Medulla oblongata (tissue), 1 donor: ENCODE data around the gene PALLD.

Source experiments
- DNase-seq: peaks from one replicate; pipeline ENCODE4 v3.0.0-alpha.2; 2015; ENCODE audit errors: extremely low spot score

The PALLD gene

DNA sequence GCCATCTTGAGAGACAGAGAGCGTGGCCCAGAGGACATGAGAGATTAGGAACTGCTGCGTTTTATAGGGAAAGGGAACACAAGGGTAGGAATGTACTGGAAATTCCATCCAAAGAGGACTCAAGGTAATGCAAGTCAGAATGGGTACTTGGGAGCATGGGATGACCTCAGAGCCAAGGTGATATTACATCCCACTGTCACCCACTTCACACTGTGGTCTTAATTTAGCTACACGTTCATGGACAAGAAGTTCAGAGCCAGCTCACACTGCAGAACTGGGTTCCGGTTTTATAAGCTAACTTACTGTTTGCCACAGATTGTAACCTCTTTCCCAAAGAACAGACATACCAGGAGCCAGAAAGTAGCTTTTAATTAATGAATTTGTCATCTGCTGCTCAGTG lies 268.5 kb downstream of the PALLD start:
- no peak for DNase-seq

DNA sequence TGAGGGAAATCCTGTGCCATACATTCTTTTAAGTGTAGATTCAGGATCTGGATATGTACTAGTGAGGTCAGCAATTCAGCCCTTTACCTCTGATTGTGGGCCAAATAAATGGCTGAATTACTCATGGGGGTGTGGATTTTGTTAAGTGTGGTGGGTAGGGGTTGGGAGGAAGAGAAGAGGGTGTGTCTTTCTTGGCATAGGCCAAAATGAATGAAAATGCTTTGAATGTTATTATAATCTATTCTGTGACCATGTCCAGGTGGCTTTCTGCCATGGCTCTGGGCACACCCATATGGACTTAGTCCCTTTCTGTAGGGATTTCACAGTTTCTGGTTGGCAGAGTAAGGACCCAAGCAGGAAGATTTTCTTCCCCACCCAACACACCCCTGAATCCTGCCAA lies 268.9 kb downstream of the PALLD start:
- no peak for DNase-seq

- DNase-seq: no peak
Measured at GRCh38 chr4:168766604-168767316, 269.9 kb downstream of the PALLD start.

DNA sequence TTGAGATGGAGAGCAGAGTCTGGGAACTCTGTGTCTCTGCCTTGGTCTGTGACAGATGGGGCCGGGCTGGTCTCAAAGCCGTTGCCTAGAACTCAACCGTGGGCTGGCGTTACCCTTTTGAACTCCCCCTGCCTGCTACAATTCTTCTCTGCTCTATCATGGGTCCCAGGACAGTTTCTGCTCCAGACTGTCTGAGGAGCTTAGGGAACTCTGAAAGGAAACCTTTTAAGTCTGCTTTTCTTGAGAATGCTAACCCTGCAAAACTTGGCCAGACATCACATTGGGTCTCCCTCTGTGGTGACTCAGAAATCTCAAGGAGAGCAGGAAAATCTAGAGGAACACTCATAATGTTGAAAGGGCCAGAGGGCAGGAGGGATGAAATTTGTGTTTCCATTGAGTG lies 272.6 kb downstream of the PALLD start:
- DNase-seq: no peak

DNA sequence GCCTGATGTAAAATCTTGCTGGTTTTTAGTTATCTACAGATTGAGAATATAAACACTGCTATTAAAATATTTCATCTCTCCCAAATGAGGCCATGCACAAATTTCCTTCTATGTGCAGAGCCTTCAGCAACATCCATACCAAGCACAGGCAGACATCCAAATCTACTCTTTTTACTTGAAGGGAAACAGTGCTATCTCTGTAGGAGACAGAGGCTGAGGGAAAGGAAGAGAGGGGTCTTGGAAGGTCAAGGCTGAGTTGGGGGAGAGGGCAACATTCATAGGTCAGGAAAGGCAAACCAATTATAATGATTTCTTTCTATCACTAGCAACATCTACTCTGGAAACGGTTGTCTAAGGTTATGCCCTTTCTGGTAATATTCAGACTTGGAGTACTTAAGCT lies 273.0 kb downstream of the PALLD start:
- no peak for DNase-seq

- no peak for DNase-seq
Measured at GRCh38 chr4:168771251-168771650, 274.4 kb downstream of the PALLD start.

DNA sequence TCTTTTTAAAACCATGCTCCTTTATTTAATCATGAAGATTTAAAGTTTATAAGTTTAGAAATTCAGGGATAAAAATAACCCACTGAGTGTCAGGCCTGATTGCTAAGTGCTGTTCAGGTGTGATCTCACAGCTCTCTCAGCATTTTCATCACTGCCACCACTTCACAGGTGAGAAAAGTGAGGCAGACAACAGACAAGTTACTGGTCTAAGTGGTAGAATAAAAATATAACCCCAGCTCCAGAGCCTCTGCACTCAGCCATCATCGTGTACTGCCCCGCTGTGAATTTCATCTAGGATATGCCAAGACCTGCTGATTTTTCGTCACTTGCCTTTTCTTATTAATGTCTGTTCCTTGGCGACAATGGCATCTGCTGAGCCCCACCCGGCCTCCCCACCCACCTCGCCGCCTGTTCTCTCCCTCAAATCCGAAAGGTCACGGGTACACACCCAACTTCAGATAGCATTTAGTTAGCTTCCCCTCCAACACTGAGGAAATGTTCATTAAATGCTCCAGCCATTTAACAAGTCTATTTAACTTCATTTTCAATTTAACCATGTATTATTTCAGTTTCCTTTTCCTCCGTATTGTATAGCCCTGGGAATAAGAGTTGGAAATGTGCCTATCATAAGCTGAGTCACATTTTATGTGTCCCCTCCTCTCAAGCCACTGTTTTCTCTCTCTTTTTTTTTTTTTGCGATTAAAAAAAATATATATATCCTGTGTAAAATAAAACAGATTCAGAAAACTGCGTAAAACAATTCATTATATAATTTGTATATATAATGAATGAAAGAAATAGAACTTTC lies 276.7 kb downstream of the PALLD start:
- DNase-seq: no peak

GRCh38 chr4:168776382-168776781 lies 279.5 kb downstream of the PALLD start:
- no peak for DNase-seq

GRCh38 chr4:168777277-168777965 lies 280.6 kb downstream of the PALLD start:
- DNase-seq: no peak

DNA sequence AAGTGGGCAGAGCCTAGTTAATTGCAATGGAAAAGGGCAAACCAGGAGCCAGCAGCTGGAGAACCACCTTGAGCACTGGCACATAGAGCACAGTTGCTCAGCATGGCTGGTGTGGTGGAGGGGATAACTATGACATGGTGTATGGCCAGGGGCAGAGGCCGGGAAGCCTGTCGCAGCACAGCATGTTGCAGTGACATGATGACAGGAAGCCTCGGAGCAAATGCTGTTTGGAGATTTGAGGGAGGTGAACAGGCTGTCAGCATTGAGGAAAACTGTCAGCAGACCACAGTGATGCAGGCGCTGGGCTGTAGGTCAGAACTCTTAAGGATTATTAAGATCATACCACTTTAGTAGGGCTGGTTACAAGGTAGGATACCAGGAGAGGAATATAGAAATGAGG lies 284.5 kb downstream of the PALLD start:
- no peak for DNase-seq

GRCh38 chr4:168781926-168782325 lies 285.1 kb downstream of the PALLD start:
- no peak for DNase-seq

GRCh38 chr4:168782439-168782838 lies 285.6 kb downstream of the PALLD start:
- DNase-seq: no peak

DNA sequence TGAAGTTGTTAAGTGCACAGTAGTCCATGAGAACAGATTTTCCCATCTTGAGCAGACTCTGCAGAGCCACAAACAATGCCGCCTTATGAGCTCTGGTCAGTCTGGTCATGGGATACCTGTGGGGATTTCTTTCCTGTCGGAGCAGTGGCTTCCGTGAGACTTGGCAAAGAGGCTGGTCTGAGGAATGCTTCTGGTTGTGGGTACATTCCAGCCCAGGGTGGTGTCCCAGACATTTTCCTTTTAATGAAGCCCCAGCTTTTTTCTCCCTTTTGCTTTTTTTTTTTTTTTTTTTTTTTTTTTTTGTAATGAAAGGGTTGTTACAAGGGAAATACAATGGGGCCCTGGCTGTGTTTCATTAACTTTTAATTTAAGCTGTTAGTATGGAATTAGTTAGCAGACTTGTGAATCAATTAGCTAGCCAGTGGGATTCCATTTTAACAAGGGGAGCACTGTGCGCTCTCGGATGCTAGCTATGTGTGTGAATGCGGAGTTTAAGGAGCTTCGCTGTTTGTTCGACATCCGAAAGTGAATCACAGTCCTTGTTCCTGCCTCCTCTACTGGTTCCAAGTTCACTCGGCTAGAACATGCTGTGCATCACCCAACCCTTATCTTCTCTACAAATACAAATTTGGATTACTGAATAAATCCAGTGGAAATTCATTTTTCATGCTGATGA lies 288.1 kb downstream of the PALLD start:
- peak; percentile 6 for DNase-seq

DNA sequence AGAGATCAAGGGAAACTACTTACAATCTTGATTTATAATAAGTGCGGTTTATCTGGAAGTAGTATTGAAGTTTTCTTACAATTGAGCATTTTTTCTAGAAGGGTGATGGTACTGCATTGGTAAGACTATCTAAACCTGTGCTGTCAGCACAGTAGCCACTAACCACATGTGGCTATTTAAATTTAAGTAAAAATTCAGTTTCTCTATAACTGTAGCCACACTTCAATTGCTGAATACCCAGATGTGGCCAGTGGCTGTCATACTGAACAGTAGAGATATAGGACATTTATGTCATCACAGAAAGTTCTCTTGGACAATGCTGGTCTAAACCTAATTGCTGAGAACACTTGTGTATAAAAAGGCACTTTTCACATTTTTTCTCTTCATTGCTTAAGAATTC lies 290.5 kb downstream of the PALLD start:
- DNase-seq: no peak

- no peak for DNase-seq
Measured at GRCh38 chr4:168787801-168788595, 291.1 kb downstream of the PALLD start.

GRCh38 chr4:168790898-168791297 lies 294.0 kb downstream of the PALLD start:
- no peak for DNase-seq

DNA sequence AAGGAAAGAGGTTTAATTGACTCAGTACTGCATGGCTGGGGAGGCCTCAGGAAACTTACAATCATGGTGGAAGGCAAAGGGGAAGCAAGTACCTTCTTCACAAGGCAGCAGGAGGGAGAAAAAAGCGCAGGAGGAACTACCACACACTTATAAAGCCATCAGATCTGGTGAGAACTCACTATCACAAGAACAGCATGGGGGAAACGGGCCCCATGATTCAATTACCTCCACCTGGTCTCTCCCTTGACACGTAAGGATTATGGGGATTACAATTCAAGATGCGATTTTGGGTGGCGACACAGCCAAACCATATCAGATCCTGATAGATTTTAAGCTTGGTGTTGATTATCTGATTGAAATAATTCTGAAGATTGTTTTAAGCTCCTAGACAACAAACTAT lies 294.5 kb downstream of the PALLD start:
- no peak for DNase-seq

DNA sequence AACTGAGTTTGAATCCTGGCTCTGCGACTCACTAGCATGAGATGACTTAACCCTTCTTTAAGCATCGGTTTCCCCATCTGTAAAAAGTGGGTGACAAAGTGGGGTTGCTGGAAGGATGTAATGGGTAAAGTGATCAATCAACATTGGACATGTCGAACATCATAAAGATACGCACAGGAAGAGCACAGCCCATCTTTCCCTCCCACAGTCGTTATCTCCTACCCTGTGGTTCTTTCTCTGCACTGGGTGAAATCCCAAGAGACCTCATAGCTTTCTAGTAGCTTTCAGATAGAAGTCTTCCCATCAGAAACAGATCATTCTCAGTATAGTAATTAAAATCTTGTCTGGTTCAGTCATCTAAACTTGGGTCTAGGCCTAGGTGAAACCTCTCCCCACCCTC lies 296.7 kb downstream of the PALLD start:
- DNase-seq: no peak

DNA sequence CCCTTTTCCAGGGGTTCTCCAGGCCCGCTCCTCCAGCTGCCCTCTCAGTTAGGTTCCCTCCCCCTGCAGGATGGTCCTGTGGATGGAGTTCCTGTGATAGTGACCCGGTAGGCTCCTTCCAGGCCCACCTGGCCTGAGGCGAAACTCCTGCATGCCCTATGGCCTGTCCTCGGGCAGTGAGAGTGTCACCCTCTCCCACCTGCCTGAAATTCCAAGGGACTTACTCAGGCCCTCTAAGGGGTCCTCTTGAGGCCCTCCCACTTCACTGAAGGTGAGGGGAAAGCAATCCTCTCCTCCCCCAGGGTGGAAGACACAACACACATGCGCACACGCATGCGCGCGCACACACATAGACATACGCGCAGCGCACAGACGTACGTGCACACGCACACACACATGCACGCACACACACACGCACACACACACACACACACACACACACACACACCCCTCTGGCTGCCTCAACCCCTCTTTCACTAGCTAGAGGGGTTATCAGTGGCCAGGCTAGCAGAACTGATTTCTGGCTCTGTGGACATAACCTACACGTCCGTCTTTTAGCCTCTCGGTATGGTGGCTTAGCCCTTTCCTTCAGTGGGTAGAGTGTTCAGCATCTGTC lies 297.3 kb downstream of the PALLD start:
- DNase-seq: no peak

- no peak for DNase-seq
Measured at GRCh38 chr4:168794881-168795280, 298.0 kb downstream of the PALLD start.

GRCh38 chr4:168795346-168795745 lies 298.5 kb downstream of the PALLD start:
- no peak for DNase-seq
